ENCODE results near the gene LRCH1.

Gene LRCH1

DNA sequence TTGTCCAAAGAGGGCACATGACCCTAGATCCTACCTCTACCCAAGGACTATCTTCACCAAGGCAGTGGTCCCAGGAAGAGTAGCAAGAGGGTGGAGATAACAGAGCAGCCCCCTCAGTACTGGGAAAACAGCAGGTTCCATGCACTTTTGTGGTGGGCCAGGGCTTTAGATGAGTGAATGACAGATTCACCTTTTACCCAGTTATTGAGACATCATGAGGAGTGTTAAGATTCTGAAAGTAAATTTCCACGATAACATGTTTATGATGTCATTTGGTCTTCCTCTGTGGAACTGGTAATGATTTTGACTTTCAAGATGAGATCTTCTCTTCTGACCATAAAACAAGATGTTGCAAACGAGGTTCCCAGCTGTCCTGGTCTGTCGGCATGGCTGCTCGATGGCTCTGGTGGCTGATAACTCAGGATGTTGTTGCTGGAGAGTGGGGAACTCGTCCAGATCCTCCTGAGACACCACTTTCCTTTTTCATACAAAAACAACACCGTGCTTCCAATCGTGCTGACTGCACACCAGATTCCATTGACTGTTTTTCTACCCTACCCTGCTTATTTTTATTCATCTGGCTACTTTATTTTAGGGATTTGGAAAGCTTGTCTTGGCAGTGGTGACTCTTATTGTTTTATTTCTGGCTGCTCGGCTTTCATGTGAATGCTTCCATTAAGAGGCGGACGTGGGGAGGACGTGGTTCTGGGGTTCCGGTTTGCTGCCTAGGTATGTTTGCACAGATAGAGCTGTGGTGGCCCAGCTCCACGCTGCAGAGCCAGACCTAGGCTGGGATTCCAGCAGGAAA, 88.5 kb downstream of the LRCH1 start:
- DNase-seq = no peak

DNA sequence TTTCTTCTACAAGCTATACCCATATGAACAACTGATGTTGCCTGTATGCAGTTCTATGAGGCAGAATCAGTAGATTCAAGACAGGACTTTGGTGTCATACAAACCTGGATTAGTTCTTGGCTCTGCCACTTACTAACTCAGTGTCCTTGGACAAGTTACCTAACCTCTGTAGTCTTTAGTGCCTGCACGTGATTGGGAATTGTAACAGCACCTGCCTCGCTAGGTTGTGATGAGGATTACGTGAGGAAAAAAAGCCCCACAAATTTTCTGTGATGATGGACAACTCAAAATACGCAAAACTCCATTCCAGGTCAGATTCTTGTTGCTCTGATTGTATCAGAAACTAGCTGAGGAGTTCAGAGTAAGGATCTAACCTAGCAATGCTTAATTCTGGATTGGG, 89.3 kb downstream of the LRCH1 start:
- DNase-seq = no peak

DNA sequence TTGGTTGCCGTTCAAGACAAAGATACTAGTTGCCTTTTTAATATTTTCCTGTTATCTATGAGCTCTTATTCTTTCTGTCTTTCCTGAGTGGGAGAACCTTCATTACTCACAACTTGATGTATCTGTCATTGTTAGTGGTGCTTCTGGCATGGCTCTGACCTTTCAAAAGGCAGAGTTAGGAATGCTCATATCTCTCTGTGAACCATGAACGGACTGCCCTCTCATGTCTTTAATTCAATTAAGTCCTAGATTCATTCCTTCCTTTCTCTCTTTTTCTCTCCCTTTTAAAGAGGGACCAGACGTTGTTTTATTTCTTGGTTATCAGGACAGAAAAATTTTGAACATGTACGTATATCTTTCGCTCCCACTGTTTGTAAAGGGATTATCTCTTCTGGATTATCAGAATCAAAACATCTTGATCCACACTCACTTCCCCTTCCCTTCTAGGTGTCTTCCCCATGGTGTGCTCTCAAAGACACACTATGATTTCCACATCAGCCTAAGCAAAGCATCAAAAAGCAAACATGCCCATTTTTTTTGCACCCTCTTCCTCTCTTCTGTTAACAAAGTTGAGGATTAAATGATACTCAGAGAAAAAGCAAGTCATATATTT, 90.3 kb downstream of the LRCH1 start:
- DNase-seq = no peak

DNA sequence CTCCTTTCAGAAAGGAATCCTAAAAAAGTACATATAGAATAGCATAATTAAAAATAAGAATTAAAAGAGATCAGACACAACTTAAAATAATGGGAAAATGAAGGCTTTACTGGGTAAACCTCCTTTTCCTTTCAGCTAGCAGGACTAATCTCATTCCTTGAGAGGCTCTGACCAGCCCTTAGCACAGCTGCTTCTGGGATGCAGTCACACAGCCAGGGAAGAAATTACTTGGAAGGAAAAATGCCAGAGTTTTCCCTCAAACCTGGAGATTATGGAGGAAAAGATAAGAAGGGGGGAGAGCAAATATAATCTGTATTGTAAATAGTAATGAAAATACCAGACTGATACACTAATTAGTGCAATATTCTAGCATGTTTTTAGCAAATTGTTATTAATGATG, 91.8 kb downstream of the LRCH1 start:
- no peak for DNase-seq

DNA sequence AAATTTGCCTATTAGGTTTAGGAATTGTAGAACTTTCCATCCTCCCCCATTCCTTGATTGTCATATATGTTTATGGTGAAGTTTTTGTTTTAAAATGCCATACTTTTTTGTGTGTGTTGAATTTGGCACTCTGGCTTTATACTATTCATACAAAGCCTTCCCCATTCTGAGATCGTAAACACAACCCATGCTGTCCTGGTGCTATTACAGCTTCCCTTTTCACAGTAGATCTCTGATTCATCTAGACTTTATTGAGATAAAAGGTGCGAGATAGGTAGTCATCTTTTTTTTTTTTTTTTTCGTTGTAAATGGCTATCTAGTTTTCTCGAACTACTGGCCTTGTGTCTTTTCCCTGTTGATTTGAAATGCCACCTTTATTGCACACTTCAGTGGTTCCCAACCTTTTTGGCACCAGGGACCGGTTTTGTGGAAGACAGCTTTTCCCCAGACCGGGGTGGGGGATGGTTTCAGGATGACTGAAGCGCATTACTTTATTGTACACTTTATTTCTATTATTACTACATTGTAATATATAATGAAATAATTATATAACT, 94.6 kb downstream of the LRCH1 start:
- no peak for DNase-seq

DNA sequence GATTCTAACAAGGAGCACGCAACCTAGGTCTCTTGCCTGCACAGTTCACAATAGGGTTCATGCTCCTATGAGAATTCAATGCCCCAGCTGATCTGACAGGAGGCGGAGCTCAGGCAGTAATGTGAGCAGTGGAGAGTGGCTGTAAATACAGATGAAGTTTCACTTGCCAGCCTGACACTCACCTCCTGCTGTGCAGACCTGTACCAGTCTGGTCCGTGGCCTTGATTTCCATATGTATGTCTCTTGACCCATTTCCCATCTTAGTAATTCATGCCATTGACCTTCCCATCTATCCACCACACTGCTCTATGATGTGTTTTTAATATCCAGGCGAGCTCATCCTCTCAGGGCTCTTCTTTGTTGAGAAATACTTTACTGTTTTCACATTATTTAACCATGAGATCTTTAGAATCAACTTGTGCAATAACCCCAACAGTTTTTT, 95.2 kb downstream of the LRCH1 start:
- DNase-seq = no peak

DNA sequence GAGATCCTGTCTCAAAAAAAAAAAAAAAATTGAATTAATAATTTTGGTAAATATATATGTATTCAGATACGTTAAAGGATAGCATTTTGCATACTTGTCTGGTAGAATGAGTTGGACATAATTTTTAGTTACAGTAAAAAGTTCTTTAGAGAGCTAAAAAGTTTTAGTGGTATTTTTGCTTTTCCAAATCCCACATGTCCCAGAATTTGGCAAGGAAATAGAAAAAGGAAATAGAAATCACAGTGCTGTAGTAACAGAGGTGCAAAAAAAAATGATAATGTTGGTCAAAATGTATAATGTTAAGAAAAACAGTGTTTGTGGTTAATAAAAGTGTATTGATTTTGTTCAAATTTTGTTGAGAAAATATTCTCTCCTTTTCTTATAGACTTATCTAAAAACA, 96.8 kb downstream of the LRCH1 start:
- no peak for DNase-seq

DNA sequence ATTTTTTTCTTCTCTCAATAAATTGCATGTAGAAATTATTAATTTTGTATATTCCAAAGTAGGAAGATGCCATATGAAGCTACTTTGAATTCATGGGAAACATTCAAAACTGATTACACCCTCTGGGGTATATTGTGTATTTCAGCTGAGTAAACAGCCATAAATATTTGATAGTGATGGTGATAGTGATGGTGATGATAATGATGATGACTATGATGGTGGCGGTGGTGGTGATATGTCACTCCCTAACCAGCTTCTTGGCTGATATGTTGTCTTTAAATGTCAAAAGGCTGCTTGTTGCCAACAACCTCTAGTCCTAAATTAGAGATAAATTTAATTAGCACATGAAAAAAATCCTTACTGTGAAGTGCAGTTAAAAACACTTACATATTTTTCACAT, 102.0 kb downstream of the LRCH1 start:
- peak; percentile 20 for DNase-seq

DNA sequence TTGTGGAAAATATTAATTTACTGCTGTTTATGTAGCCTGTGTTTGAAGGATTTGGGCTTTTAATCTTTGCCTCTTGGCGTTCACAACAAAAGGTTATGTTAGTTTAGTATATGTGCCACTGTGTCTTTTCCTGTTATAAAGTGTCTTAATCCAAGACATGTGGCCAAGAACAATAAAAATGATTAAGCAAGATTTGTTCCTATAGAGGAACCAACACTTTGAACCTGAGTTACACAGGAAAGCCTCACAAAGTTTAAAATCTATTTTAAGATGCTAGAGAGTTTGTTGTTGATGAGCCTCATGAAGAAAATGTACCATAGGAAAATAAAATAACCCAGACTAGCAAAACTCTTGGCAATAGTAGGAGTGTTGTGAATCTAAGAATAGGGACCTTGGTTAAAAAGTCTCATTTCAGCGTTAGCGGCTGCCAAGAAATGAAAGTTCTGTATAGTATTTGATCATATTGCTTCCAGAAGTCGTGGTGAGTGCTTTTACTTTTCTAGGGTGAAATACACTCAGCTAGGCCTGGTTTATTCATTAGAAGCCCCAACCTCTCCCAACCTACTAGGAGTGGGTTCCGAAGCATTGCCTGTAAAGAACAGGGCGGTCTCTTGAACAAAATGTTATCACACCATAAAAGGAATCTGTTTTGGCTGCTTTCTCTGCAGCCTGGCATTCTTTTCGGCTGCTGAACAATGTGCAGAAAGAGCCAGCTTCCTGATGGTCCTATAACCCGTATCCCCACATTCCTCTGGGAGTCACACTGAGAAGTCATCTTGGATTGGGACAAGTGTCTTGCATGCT, 102.6 kb downstream of the LRCH1 start:
- DNase-seq = peak; percentile 60

DNA sequence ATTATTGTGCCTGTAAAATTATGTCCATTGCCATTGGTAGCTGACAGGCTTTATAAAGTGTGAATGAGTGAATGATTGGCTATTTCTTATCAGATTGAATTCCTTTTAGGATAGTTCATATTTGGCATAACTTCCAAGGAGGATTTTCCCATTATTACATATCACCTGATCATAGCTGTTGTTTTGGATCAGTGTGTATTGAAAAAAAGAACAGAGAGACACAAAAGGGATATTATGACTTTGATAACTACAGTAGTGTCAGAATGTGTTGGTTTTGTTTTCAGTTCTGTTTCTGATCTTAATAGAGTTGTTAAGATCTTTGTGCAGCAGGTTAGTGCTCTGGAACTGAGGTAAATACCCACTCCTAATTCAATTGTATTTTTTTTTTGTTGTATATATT, 103.8 kb downstream of the LRCH1 start:
- DNase-seq = no peak

DNA sequence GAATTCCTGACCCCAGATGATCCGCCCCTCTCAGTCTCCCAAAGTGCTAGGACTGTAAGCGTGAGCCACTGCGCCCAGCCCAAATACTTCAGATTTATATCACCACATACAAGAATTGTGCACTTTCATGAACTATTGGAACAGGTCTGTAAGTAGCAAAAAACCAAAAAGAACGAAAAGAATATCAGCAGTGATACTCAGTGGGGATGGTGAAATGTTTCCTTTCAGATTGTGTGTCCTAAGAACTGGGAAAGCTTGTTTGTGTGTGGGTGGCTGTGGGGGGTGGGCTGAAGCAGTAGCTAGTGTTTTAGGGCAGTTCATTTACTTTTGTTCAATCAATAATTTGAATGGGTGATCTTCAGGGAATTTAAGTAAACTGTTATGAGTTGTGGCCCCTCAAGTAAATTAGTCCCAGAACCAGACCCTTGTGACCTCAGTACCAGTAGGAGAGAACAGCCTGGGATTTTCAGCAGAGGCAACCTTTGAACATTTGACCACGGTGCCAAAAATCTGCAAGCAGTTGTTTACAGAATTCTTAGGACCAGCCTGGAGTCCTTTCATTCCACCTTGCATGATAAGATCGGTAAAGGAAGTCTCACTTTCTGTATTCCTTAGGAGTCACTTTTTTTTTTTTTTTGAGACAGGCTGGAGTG, 106.6 kb downstream of the LRCH1 start:
- no peak for DNase-seq

DNA sequence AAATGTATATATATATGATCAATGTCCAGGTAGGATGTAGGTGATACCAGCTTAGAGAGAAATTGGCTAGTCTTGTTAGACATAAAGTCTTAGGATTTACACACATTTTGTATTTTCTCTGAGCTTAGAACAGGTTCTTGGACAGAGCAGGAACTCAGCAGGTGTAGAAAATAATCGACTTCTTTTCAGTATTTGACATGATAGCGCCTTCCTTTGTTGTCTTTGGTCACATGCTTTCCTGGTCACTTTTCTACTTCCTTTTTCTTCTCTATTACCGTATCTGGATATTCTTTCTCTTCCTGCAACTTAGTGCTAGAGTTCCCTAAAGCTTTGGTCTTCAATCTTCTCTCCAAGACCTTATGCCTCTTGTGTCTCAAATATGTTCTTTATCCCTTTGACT, 107.4 kb downstream of the LRCH1 start:
- DNase-seq = no peak

DNA sequence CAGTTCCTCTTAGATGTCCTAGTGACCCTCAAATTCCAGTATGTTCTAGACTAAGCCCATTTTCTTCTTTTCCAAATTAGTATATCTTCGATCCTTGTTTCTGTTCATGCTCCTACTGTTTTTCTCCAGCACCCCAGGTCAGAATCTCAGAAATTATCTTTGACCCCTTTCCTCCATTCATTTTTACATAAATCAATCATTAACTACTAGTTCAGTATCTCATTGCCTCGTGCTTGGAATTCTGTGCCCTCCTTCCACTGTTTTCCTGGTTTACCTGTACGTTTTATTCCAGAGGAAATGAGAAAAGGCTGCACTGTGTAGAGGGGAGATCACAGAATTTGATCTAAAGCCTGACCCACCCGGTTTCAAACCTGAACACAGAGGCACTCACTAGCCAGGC, 107.9 kb downstream of the LRCH1 start:
- DNase-seq = no peak

DNA sequence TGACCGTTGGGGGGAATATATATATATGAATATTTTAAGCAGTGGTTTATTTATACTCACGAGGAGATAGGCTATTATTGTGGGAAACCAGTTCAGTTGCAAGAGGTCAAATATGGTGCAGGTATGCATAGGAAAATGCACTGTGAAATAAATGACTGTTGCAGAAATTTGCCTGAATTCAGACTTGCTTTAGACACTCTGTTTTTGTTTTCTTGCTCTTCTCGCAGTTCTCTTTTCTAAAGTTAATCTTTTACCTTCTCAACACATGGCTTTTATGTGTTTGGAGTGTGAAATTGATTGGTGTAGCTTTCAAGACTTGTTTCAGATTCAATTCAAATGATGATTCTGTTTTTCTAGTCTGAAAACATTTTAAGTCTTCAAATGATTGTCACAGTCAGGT, 109.7 kb downstream of the LRCH1 start:
- DNase-seq = no peak

DNA sequence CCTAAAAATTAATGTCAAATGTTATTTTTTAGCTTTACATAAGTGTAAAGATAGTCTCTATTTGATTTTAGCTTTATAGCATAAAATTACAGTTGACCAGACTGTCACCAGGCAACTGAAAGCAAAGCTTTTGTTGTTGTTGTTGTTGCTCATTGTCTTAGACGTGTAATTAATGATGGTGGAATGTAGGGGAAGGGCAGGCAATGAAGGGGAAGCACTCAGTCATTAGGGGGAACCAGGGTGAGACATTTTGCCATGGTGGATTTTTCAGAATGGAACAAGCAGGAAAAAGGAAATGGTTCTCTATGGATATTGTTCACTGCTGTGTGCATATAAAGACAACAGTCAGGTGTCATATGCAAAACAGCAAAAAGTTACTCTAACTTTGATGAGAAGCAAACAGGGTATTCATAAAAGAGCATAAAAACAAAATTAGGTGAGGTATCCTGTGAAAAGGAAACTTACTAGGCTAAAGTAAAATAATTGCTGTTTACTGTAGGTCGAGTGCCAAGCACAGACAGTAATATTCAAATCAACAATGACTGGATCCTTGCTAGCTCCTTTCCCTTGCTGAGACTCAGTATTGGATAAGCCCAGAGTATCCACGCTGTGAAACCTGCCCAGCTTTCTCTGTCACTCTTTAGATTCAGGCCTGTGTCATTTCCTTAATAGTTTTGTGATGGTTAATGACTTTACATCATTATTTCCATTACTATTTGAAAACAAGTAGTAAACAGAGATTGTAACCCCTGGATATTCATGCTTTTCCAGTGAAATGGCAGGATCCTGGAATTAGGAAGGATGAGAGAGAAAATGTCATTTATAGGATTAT, 110.5 kb downstream of the LRCH1 start:
- DNase-seq = no peak

DNA sequence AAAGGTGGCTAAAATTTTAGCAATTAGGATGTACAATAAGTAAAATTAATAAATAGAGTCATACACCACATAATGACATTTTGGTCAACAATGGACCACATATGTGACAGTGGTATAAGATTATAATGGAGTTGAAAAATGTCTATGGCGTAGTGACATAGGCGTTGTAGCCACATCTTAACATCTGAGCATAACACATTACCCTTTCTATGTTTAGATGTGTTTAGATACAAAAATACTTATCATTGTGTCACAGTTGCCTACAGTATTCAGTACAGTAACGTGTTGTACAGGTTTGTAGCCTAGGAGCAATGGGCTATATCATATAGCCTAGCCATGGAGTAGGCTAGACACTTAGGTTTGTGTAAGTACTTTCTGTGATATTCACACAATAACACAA, 111.2 kb downstream of the LRCH1 start:
- DNase-seq = no peak

DNA sequence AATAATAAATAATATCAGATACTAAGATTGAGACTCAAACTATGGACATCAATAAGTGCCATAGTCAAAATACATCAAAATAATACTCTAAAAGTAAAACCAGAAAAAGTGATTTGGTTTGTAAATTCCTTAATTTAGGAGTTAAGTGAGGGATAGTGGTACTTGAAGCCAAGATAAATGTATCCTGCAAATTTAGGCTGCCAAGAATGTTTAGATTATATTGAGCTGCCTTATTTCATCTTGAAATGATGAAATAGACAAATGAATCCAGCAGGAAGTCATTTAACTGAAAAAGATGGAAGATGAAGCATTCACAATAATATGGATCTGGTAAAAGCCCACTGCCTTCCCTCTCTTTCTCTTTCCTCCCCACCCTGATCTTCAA, 112.3 kb downstream of the LRCH1 start:
- DNase-seq = no peak

DNA sequence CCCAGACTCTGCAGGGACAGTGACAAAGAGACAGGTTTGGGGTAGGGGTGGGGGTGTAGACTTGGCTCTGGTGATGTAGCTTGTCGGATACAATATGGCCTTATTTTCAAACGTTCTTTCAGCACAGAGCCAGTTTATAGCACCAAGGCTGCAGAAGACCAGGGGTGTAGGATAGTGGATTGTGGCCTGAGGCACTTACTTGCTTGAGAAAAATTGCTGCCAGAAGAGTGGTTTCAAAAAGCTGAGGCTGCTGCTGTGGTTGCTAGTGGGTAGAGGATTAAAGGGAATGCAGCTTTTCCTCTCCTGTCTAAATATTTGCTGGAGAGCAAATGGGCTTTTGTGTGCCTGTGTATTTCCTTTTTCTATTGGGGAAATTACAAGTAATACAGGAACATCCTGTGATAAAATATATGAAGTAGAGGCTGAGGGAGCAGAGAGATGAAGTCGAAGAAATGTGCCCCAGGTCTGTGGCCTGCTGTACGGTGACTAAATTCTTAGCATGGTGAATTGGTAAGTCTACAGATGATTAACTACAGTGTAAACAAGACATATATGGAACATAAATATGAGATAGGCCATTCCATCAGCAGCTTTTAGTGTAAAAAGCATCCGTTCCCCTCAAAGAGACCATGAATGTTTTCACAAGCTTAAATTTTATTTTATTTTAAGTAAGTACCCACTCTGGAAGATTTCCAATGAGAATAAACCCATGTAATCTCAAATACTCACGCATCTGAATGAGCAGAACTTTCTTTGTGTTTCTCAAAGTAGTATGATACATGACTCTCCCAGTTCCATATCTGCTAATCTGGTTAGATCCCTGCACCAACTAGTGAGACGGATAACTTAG, 112.9 kb downstream of the LRCH1 start:
- no peak for DNase-seq

DNA sequence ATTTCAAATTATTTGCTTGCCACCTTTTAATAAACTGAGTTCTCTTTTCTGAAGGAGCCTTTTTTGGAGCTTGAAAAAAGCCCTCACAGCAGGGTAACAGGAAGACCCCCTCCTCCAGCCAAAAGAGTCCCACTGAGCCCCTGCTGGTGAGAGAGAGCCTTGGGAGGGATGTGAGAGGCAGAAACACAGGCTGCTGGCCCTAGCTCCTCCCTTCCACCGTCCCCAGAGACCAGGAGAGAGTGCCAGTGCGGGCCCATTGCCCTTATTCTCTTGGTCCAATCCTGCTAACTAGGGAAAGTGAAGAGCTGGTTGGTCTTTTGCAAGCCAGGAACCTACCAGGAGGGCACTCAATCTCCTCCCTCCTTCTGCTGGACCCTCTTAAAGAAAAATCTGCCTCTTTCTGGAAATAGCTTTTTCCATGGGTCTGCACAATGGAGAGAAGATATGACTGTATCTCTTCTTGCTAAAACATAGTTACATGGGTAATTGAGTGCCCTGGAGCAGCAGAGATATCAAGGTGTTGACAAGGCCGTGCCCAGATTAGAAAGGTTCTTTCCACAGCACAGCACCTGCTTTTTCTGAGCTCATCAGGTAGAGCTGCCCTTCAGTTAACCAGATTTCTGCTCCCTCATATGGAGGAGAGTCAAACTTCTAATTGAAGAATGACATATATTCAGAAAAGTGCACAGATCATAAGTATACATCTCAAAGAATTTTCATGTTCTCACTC, 113.9 kb downstream of the LRCH1 start:
- DNase-seq = no peak

DNA sequence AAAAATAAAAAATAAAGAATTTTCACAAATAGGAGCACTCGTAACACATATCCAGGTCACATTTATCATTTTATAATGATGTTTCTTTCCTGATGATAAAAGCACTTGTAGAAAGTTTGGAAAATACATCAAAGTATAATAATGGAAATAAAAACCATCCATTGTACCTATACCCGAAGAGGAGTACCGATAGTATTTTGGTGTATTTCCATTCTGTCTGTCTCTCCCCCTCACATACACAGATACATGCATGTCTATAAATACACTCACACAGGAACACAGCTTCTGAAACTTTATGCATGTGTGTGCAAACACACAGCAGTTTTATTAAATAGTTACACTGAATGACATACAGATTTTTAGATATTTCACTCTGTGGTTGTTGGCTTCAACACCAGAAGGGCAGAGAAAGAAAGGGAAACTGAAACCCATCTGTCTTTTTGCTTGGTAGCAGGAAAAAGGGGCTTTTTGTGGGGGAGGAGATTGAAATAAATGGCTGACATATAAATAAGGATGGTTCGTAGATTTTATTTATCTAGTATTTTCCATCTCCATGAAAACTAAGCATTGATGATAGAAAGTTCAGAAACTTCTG, 114.8 kb downstream of the LRCH1 start:
- DNase-seq = no peak
